Inflammatory macrophage treated with lipopolysaccharide for 4 hours (primary cell): ENCODE measurements around the gene PPP1R16B.

ENCODE experiments used
- DNase-seq: peaks from one replicate; pipeline ENCODE4 v3.0.0-alpha.2; 2020

The PPP1R16B gene

DNA sequence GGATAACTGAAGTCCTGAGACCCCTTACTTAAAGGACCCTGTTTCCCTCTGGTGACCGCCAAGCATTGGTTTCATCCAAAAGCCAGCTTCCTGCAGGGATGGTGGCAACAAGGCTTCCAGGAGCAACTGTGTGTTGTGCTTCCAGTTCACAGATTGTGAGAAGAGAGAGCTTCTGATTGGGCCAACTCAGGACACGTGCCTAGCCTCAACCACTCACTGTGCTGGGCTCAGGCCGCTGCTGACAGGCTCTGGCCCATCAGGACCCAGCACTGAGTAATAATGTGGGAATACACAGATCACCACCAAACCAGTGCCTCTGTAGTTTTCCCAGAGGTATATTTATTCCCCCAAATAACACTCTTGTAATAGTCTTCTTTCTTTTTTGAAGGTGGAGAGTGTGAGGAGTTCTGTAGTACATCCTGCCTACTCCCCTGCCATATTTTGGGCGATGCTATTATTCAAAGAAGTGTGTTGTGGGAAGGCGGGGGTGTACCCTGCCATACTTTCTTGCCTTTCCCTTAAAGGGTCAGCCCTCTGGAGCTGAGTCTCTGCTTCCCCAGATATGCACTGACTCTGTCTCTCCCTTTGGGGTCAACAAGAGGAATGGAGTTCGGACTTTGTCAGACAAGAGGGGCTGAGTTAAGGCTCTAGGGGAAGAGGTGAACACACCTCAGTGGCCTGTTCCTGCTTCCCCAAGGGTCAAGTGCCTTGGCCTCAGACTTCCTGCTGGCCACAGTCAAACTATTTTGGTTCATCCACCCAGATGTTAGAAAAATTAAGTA is 23.2 kb downstream of the PPP1R16B start:
- no peak for DNase-seq

DNA sequence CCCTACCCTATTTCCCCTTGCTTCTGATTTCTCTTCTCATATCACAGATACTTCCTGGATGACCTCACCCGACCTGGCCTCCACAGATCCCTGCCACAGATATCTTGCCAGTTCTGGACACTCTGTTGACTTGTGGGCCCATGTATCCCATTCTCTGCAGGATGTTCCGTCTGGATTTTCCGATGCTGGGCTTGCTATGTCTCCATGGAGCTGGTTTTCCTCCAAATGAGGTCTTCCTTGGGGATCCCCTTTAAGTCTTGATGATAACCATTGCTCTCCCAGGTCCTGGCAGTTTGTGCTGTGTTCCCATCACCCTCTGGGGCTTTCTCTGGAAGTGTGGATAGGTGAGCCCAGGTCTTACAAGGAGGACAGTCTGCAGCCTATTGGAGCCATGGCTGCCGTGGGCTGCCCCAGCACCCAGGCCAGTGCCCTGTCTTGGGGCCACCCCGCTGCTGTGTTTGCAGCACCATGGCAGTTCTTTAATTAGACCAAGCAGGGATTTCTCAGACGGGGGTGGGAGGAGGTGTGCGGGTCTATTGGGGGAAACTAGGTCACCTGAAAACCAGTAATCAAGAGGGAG is 23.9 kb downstream of the PPP1R16B start:
- no peak for DNase-seq

DNA sequence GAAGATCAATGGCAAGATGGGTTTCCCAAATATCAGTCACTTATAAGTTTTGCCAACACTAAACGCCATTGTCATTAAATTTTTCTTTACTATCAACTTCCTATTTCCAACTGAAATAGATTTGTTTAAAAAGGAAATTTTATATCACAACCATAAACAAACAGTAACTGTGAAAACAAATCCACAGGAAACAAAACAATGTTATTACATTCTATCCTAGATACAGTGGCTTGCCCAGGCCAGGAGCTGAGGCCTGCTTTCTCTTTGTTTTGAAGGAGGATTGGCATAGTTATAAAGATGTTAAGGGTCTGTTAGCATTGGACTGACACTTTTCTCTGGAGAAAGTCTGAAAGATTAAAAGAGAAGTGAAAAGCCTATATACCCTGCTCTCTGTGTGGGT is 24.9 kb downstream of the PPP1R16B start:
- no peak for DNase-seq

DNA sequence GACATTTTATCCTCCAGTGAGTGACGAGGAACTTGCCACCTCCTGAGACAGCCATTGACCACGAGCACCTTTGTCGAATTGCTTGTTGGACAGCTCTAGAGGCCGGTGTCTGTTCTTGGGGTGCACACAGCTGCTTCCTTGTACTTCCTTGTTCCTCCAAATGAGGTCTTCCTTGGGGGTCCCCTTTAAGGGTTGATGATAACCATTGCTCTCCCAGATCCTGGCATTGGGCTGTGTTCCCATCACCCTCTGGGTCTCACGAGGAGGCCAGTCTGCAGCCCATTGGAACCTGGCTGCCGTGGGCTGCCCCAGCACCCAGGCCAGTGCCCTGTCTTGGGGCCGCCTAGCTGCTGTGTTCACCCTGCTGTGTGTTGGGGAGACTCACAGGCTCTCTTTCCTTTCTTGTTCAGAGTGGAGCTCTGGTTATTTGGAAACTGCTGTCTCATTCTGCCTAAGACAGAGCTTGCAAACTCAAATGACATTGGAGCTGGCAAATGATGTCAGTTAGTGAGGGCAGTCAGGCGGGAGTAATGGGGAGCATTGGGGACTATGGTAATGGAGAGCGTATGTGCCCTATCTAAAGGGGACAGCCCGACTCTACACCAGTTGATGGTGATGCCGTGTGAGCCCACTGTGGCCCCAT is 25.7 kb downstream of the PPP1R16B start:
- no peak for DNase-seq

DNA sequence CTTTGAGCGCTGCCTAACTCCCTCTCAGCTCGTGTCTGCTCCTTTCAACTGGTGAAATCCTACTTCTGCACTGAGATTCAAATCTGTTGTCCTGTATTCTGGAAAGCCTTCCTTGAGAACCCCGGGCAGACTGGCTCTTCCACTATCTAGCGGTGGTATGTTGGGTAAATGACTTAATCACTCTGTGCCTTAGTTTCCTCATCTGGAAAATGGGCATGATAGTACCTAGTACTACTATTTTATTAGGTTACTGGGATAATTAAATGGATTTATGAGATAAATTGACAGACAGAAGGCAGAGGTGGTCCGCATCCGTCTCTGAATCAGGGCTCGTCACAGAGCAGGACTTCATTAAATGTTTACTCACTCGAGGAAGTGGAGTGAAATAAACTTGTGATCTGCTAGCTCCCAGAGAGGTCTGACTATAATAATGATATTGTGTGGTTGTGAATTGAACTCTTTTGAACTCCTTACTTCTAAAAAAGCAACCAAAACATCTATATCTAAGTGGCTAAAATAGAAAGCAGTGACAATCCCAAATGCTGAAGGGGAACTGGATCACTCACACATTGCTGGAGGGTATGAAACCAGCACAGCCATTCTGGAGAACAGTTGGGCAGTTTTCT is 26.6 kb downstream of the PPP1R16B start:
- DNase-seq, result no peak

DNA sequence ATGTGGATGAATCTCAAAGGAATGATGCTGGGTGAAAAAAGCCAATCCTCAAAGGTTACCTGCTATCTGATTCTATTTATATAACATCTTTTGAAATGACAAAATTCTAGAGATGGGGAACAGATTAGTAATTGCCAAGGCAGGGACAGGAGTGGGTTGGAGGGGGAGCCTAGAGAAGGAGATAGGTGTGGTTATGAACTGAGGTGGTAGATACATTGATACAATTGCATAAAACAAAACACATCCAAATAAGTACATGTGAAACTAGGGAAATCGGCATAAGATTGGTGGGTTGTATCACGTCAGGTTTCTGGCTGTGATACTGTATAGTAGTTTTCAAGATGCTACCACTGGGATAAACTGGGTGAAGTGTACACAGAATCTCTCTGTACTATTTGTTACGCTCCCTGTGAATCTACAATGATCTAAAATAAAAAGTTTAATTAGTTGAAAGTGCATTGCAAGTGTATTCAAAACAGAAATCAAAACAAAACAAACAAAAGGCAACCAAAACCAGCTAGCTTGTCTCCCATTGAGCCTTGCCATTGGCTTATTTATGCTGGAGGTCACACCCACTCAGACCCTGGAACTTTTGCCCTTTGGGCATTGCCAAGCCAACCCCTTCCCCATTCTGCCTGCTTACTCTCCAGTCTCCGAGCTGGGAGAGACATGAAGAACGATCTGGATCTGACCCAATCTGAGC is 27.8 kb downstream of the PPP1R16B start:
- no peak for DNase-seq

DNA sequence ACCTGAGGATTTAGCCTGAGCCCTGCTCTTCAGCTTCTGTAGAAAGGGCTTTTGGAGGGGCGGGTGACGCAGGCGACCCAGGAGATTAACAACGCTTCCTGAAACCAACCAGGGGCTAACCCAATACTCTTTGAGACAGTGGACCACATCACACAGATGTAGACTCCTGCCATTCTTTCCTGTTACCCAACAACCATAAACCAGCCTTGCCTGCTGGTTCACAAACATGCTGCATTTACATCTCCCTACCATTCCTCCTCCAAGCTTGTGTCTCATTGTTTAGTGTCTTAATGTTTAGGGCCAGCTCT is 28.3 kb downstream of the PPP1R16B start:
- DNase-seq, result no peak

DNA sequence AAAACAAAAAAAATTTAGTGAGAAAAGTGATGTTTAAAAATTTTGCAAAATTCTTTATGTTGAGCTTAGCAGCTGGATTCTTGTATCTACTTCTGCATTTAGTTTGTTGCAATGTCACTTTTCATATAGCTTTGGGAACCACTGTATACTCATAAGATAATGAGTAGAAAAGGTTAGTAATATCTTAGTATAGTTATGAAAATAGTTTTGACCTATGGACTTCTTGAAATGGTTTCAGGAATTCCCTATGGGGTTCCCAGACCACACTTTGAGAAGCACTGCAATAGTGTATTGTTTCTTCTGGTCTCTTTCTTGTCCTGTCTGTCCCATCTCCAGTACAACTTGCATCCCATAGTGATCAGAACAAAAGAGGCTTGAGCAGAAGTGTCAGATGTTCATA is 29.4 kb downstream of the PPP1R16B start:
- peak; percentile 59 for DNase-seq

DNA sequence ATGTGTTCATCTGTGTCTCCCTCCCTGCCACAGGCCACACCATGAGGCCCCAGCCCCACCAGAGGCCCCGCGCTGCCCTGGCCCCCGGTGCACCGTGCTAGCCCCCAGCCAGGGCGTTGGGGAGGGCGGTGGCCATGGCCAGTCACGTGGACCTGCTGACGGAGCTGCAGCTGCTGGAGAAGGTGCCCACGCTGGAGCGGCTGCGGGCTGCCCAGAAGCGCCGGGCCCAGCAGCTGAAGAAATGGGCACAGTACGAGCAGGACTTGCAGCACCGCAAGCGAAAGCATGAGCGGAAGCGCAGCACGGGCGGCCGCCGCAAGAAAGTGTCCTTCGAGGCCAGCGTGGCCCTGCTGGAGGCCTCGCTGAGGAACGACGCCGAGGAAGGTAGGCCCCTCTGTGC is 30.3 kb downstream of the PPP1R16B start:
- no peak for DNase-seq

DNA sequence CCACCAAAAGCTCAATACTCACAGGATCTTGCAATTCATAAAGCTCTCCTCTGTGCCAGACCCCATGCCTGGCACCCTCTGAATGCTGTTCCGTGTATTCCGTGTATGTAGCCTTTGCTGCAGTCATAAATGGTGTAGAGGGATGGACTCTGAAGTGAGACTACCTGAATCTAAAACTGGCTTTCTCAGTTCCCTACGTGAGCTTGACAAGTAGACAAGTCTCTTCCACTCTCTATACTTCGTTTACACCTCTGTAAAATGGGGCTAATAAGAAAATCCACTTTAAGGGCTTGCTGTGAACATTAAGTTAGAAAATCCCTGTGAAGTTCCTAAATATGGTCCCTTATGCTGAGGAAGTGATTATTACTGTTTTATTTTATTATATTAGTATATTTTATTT is 31.5 kb downstream of the PPP1R16B start:
- DNase-seq, result no peak

DNA sequence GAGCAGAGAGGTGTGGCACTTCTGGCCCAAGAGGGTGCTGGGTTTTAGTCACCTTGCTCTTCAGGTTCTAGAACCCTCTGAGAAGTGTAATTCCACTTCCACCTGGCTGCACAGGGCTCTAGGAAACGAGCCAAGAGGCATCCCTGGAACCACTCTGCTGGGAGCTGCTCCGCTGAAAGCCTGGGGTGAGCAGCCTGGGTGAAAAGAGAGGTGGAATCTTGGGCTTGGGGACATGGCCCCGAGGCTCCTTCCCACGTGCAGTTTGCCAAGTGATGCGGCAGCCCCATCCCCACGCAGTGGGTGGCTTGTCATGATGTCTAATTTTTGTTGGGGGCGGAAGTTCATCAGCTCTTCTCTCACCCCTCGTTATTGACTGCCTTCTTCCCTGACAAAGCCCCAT is 32.8 kb downstream of the PPP1R16B start:
- DNase-seq, result no peak

DNA sequence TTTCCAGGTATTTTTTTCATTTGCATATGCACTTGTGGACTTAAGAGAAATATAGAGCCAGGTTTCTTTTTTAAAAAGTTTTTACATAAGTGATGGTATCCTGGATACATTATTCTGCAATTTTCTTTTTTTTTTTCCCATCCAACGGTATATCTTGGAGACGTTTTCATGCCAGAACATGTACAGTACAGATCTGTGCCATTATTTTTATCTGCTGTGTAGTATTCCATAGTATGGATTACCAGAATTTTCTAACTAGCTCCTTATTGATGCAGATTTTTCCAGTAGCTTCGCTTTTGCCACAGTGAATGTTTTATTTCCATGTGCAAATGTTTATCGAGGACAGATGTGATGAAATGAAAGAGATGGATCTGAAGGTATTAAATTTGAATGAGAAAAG is 34.1 kb downstream of the PPP1R16B start:
- no peak for DNase-seq

DNA sequence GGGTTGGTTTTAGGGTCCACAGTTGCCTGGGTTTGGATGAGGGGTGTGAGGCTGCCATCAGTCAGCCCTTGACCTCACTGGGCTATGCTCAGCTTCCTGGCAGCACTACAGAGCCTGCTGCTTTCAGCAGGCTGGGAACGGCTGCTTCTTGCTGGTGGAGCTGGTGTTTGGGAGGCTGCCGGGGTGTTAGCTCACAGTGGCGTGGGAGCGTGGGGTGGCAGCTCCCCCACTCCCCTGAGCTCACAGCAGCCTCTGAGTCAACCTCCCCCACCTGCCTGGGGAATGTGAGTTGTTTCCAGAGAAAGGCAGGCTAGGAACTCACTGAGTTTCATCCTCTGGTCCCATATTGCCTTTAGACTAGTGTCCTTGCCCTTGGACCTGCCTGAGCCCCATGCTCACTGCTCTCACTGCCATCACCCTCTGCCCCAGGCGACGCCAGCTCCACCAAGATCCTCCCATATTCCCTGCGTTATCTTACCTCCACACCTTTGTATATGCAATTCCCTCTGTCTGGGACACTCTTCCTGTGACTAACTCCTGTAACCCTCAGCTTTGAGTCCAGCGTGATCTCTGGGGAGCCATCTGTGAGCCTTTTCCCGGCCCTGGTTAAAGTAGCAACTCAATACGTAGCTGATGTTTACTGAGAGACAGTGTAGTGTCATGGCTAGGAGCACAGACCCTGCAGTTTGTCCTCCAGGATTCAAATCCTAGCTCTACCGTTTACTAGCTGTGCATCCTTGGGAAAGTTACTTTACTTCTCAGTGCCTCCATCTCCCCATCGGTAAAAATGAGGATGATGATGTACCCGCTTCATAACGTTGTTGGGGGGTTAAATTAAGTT is 34.8 kb downstream of the PPP1R16B start:
- DNase-seq, result no peak

DNA sequence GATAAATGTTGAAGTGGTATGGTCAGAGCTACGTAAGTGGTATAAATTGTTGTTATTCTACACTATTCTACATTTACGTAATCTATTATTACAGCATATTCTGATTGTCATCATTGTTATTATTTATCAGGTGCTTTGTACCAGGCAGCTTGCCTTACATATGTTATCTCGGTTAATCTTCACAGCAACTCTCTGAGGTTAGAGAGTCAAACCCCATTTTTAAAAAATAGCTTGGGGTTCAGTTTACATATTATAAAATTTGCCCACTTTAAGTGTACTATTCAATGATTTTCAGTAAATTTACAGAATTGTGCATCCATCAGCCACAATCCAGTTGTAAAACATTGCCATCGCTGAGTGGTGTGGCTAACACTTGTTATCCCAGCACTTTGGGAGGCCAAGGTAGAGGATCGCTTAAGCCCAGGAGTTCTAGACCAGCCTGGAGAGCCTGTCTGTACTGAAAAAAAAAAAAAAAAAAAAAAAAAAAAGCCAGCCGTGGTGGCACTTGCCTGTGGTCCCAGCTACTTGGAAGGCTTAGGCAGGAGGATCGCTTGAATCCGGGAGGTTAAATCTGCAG is 35.5 kb downstream of the PPP1R16B start:
- no peak for DNase-seq

DNA sequence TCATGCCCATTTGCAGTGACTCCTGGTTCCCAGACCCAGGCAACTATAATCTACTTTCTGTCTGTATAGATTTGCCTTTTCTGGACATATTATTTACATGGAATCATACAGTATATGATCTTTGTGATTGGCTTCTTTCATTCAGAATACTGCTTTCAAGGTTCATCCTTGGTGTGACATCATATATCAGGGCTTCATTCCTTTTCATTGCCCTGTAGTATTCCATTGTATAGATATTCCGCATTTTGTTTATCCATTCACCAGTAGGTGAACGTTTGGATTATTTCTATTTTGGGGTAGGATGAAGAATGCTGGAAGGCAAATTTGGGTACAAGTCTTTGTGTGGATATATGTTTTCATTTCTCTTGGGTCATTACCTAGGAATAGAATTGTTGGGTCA is 36.1 kb downstream of the PPP1R16B start:
- no peak for DNase-seq

DNA sequence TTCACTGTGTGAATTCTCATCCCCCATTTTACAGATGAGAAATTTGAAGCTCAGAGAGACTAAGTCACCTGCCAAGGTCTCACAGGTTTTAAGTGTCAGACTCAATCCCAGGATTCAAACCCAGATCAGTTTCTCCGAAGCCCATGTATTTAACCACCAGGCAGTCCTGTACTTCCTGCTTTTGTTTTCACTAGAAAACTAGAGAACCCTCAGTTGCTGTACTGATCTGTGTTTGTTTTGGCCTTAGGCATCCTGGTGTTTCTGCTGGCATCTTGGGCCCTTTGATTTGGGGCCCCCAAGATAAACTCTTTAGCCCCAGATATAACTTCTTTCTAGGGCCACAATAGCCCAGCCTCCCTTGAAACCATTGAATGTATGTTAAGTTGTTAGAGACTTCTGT is 36.5 kb downstream of the PPP1R16B start:
- DNase-seq, result peak; percentile 8

DNA sequence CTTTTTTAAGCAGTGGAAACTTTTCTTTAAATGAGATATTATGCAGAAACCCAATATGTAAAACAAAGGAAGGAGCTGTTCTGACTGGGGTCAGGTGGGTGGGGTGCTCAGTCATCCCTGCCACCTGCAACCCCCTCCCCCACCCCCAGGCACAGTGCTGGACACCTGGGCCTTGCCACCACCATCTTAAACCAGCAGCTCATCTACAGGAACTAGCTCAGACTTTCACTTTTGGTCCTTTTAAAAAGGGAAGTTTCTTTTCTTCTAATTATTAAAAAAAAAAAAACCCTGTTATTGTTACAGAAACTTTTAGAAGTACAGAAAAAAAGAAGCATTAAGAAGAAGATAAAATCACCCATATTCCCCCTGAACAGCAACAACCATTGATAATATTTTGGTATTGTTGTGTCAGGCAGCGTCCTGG is 37.1 kb downstream of the PPP1R16B start:
- DNase-seq, result peak; percentile 68

DNA sequence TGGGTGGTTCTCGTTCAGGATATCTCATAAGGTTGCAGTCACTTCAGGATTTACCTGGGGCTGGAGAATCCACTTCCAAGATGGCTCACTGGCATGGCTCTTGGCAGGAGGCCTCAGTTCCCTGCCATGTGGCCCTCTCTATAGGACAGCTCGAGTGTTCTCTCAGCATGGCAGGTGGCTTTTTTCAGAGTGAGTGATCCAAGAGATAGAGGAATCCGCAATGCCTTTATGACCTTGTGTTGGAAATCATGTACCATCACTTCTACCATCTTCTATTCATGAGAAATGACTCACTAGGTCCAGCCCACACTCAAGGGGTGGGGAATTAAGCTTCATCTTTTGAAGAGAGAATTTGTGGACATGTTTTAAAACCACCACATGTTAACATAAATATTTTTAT is 37.8 kb downstream of the PPP1R16B start:
- no peak for DNase-seq

DNA sequence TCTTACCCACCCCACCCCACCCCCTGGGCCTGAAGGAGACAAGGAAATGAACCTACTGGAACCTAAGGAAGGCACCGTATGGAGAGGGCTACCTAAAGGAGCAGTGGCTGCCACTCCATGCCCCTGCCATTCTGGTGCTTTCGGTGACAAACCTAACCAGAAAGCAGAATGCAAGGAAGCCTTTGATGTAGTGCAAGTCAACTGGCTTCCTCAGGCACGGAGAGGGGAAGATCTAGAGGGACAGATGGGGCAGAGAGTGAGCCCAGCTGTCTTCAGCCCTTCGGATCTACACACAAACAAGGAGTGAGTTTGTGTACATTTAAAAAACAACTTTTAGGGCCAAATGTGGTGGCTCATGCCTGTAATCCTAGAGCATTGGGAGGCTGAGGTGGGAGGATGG is 39.5 kb downstream of the PPP1R16B start:
- no peak for DNase-seq

DNA sequence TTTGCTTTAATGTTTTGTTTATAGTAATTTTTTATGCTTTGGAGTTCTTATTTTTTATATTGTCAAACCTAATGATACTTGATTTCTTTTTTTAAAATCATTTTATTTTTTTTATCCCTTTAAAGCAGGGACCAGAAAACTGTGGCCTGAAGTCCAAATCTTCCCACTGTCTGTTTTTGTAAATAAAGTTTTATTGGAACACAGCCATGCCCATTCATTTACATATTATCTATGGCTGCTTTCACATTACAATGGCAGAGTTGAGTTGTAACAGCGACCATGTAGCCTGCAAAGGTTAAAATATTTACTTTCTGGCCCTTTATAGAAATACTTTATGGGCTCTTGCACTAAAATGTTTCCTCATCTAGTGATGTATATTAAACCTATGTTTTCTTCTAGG is 42.3 kb downstream of the PPP1R16B start:
- DNase-seq, result no peak

DNA sequence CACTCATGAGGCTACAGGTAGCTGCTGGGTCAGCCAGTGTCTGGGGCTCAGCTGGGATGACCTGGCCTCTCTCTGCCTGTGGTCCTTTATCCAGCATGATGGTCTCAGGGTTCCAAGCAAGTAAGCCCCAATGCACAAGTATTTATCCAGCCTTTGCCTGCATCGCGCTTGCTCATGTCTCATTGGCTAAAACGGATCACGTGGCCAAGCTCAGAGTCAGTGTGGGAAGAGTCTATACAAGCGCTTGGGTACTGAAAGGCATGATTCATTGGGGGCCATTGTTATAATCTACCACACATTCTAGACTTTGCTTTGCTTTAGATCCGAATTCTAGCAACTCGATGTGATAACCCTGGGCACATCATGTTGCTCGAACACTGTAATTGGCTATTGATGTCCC is 48.3 kb downstream of the PPP1R16B start:
- no peak for DNase-seq

DNA sequence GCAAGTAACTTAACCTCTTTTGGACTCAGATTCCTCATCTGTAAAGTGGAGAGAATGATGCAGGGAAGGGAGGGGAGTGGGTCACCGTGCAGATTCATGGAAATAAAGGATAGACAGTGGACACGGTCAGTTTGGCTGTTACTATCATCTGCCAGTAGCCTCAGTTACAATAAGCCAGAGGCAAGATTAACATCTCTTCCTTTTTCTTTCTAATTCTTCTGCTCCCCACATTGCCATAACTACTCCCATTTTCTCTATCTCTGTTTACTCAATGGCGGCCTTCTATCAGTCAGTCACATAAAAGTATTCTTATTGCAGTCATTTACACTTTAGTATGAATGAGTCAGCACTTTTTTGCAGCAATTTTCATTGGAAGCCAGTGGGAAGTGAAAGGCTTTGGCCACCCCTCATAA is 49.2 kb downstream of the PPP1R16B start:
- peak; percentile 3 for DNase-seq
